T-helper 2 cell treated with Interferon-gamma antibody and Interleukin-4, amounts not matched to agents 100 ng/mL and 5 ng/mL, for 36 hours (primary cell): ENCODE results near the gene KIF16B. TPM values are rescaled to one million over a fixed set of nuclear protein-coding genes. Genes with fewer than 3 reads are reported as not detected.

Experiments used
- intact Hi-C: fragments of 100-400 bp; cut with micrococcal nuclease; formaldehyde crosslinking; loops from one replicate; pipeline ENCODE4 v1.15.1; 2023
- total RNA-seq: library from RNA; stranded (reverse); gene quantifications from 2 replicates; pipeline ENCODE4 v1.2.3, GENCODE V29; 2022

Gene KIF16B, protein sequence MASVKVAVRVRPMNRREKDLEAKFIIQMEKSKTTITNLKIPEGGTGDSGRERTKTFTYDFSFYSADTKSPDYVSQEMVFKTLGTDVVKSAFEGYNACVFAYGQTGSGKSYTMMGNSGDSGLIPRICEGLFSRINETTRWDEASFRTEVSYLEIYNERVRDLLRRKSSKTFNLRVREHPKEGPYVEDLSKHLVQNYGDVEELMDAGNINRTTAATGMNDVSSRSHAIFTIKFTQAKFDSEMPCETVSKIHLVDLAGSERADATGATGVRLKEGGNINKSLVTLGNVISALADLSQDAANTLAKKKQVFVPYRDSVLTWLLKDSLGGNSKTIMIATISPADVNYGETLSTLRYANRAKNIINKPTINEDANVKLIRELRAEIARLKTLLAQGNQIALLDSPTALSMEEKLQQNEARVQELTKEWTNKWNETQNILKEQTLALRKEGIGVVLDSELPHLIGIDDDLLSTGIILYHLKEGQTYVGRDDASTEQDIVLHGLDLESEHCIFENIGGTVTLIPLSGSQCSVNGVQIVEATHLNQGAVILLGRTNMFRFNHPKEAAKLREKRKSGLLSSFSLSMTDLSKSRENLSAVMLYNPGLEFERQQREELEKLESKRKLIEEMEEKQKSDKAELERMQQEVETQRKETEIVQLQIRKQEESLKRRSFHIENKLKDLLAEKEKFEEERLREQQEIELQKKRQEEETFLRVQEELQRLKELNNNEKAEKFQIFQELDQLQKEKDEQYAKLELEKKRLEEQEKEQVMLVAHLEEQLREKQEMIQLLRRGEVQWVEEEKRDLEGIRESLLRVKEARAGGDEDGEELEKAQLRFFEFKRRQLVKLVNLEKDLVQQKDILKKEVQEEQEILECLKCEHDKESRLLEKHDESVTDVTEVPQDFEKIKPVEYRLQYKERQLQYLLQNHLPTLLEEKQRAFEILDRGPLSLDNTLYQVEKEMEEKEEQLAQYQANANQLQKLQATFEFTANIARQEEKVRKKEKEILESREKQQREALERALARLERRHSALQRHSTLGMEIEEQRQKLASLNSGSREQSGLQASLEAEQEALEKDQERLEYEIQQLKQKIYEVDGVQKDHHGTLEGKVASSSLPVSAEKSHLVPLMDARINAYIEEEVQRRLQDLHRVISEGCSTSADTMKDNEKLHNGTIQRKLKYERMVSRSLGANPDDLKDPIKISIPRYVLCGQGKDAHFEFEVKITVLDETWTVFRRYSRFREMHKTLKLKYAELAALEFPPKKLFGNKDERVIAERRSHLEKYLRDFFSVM (N-terminal part only)
- total RNA-seq: 7.9 and 8.0 TPM in 2 replicates

- intact Hi-C loops: loop anchor here (5.0 kb wide), 5 partner anchors 56 to 1714 kb away; partner anchors contain the start of genes KAT14, MGME1, PET117 and SNX5
Observed at GRCh38 chr20:16573001-16573965, at the start of gene KIF16B. TSS of gene KIF16B (minus strand) at chr20:16573448. CDS start at chr20:16573275, 173 bp downstream.

GRCh38 chr20:16622501-16622900 is 49.3 kb upstream of the KIF16B start:
- intact Hi-C loops: no loop called here

- intact Hi-C loops: no loop called here
Observed at GRCh38 chr20:16621435-16622141, 48.3 kb upstream of the KIF16B start.

GRCh38 chr20:16620961-16621360 is 47.7 kb upstream of the KIF16B start:
- intact Hi-C loops: no loop called here

DNA sequence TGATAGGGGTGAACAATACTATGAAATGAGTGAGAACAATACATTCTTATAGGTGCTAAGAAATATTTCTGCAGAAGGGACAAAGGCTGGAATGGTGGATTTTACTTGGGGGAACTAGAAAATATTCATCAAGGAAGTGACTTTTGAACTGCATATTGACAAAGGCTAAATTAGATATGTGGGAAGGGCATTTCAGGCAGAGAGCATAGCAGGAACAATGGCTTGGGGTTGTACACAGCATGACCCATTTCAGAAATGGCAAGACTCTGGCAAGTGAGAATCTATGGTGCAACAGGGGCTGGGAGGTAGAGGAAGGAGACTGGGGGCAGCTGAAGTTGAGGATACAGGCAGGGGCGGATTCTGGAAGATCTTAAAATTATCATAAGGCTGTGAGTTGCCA is 46.7 kb upstream of the KIF16B start:
- intact Hi-C loops: no loop called here

- intact Hi-C loops: no loop called here
Observed at GRCh38 chr20:16617056-16617455, 43.8 kb upstream of the KIF16B start.

DNA sequence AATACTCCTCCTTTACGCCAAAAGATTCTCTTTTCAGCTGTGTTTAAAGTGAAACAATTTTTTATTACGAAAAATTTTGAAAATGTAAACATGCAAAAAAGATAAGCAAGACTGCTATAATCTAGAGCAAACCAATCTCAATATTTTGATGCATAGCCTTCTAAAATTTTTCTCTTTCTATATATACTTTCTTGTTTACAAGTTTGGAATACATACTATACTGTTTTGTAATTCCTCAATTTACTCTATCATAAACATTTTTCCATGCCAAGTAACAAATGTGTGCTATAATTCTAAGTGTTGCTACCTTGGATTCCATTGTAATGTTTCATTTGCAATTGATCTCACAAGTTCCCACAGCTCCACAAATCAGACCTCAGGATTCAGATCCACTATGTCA is 43.1 kb upstream of the KIF16B start:
- intact Hi-C loops: no loop called here

DNA sequence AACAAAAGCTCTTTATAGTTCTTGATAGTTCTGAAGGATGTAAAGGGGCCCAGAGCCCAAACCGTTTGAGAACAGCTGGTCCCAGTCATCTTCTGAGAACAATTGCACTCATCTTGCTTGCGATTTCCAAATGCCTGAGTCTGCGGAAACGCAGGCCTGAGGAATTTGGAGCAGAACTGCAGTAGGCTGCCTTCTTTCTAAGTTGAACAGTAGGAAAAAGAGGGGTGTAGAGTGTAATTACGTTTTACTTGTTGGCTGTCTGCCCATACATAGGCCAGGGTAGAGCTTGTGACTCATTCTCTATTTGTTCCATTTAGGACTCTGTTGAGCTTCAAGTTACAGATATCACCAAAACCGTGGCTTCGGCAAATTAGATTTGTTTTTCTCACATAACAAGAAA is 42.0 kb upstream of the KIF16B start:
- intact Hi-C loops: no loop called here

DNA sequence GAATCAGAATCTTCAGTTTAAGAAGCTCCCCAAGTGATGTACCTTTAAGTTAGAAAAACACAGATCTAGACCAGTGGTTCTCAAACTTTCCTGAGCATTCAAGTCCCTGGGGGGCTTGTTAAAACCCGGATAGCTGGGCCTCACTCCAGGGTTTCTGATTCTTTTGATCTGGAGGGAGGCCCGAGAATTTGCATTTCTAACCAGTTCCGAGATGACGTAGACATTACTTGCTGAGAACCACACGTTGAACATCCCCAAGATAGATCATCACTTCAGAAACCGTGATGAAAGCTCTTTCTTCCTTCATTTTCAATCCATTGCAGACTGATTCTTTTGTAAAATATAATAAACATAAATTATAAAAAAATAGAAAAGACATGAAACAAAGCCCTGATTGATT is 40.7 kb upstream of the KIF16B start:
- intact Hi-C loops: no loop called here

DNA sequence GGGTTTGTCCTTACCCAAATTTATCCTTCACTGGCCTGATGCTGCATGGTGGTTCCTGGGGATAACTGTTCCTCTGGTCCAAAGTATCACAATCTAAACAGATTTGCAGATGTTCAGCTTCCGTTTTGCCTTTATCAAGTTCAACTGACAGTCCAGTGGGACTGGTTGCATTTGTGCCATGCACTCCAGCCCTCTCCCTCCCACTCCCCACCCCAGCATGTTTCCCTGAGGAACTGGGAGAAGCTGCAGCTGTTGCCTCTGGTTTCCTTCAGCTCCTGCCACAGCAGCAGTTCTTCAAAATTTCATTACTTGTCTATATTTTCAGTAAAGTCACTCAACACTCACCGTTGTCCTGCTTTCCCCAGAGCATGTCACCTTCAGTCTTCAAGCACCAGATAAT is 39.5 kb upstream of the KIF16B start:
- intact Hi-C loops: no loop called here

DNA sequence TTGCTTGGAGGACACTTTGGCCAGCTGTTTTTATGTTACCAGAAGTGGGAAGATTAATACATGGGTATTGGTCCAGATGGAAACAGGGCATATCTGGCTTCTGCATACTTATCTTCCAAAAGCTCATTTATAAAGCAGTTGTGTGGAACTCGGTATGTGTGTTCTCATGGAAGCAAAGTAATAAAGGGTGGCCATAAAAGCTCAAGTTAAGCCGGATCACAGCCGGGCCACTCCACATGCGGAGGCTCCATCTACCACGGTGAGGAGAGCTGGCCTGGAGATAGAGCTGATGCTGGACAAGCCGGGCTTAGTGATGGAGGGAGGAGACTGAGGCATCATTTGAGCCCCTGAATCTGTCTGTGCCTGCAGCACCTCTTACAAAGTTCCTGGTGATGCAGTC is 38.6 kb upstream of the KIF16B start:
- intact Hi-C loops: no loop called here

- intact Hi-C loops: no loop called here
Observed at GRCh38 chr20:16609066-16609465, 35.8 kb upstream of the KIF16B start.

- intact Hi-C loops: no loop called here
Observed at GRCh38 chr20:16608277-16608650, 35.0 kb upstream of the KIF16B start.

DNA sequence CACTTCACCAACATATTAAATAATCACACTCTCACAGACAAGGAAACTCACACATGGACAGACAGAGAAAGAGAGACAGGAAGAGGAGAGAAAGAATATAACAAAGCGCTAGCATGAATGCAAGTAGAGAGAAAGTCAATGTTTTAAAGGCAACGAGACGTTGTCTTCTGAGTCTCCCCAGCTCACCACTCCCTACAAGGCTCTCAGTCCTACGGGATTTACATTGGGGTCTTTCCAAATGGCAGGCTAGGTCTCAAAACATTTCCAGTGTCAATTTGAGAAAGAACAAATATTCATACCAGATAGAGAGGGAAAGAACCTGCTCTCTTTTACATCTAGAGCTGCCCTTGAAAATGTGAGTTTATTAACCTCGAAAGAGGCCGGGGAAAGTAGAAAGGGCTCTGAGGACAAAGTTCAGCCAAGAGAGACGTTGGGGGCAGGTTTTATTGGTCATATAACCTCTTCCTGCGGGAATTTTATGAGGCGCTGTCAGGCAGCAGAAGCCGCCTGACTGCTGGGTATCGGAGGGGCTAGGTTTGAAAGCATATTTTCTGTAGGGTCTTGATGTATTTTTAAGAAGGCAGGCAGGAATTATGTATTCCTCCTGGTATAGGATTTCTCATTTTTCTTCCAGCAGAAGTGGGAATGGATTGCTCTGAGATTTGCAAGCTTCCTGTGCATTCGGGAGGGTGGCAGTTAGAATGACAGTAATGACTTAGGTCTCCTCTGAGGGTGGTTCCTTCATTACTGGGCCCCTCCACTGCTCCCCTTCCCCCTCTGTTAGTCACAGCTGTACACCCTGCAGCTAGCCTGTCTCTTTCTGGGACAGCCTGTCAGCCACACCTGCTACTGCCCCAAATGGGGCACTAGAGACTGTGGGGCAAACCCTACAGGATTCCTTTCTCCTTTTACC is 34.4 kb upstream of the KIF16B start:
- intact Hi-C loops: no loop called here

- intact Hi-C loops: no loop called here
Observed at GRCh38 chr20:16606468-16607070, 33.3 kb upstream of the KIF16B start.

GRCh38 chr20:16601047-16601446 is 27.8 kb upstream of the KIF16B start:
- intact Hi-C loops: no loop called here

DNA sequence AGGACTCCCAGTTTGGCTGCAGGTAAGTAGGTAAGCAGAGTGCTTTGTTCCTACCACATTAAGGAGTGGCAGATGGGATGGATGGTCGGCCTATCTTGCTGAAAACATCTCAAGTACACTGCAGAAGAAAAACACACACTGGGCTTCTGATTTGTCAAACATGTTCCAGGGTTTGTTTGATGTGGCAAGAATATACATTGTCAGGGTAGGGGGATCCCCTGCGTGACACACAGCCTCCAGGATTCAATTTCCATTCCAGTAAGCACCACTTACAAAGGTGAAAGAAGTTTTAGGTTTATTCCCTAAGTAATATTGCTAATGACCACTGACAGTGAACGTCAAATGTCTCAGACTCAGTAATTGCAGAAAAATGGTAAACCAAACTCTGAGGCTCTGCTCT is 26.0 kb upstream of the KIF16B start:
- intact Hi-C loops: no loop called here

DNA sequence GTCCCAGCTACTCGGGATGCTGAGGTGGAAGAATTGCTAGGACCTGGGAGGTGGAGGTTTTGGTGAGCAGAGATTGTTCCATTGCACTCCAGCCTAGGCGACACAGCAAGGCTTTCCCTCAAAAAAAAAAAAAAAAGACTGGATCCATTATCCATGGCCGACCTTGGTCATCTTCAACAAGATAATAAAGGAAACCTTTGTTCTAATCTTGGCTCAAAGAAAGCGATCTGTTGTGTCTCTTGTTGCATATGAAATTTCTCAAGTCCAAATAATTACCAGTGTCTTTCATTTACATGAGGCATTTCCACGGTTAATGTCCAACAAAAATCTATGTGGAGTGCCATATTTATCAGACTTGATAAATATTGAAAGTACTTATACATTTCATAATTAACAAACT is 23.7 kb upstream of the KIF16B start:
- intact Hi-C loops: no loop called here
